Inferior parietal cortex (tissue), 1 donor: ENCODE results near the gene FAM110A.
A peak's percentile ranks its signal among the peaks of the same experiment; 100 is the strongest.
"Not testable (repeated sequence)": the region's sequence is repeated elsewhere in the genome, so short reads cannot be mapped to it uniquely, and the experiment has no call there.

ENCODE experiments used
- DNase-seq: peaks from one replicate; pipeline ENCODE4 v3.0.0-alpha.2; 2016; ENCODE audit errors: extremely low spot score

The FAM110A gene

DNA sequence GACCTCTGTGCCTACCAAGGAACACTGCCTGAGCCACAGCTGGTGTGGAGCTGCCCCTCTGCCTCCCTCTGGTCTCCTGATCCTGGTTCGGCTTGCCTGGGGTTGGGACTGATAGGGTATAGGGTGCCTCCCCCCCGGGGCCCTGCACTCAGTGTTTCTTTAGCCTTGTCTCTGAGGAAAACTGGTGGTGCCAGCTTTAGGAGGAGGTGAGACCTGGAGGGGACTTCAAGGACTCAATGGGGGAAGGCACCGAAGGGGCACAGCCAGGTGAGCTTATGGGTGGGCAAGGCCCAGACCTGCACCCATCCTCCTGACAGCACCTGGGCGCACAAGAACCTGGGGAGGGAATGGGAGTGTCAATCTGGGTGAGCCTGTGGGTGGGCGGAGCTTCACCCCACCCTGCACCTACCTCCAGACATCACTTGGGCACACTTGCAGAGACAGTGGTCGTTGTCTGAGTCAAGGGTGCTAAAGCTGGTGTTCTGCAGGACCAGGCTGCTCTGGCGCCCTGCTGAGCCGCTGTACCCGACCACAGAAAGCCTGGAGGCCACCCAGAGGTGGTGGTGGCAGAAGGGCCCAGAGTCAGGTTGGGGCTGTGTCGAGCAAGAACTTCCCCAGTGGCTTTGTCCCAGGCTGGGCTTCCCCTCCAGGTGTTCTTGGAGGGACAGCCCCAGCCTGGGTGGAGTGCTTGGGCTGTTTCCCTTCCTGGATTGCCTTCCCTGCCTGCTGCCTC lies 40.5 kb downstream of the FAM110A start:
- no peak for DNase-seq

DNA sequence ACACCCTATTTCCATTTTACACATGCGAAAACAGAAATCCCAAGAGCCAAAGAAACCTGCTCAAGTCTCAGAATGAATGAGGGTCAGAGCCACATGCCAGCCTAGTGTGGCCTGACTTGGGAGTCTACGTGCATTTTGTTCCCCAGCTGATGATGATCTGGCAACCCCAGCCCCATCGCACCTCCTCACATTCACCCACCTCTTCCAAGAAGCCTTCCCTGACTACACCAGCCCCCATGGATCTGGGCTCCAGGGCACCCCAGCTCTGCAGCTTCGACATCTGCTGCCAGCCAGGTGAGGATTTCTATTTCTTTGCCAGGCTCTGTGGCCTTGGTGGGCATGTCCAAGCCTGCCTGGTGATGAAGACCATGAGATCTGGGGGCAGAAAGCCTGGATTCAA lies 41.6 kb downstream of the FAM110A start:
- DNase-seq, result no peak

DNA sequence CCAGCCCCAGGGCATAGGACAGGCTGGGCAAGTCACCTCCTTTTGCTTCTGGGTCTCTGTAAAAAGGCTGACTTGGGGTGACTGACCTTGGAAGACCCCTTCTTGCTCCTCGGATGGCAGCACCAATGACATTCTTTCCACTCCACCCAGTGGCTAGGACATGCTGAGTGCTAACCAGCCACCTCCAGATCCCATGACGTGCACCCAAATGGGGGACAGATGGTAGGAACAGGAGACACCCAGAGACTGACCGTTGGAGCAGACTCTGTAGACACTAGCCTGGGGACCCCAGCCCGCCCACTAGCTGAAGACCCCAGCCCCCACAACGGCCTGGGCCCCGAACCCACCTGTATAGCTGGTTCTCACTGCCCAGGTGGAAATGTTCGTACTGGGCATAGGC lies 44.3 kb downstream of the FAM110A start:
- no peak for DNase-seq

DNA sequence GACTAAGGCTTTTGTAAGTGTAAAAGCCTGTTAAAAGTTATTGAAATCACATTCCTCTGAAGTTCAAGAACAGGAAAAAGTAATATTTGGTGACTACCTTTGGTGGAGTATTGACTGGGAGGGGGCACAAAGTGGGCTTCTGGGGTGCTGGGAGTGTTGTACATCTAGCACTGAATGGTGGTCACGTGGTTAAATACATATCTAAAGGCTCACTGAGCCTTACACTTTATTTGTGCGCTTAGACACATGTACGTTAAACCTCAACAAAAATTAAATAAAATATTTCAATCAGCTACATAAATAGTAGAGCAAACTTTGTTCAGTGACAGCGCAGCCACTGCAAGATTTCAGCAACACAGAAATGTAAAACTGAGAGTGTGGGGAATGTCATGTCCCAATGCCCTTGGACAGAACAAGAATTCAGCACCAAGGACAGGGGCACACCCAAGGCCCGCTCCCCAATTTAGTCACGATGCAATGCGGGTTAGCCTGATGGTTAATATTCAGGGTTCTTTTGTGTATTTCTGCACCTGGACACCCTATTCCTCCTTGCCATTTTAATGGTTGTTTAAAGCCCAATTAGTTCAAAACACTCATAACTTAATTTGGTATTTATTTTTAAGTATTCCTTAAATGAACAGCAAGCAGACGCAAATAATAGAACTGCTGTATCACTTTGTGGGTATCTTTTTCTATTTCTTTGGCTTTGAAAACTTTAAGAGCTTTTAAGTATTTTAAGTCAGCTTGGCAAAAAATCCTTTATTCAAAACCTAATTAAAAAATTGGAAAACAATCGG lies 45.2 kb downstream of the FAM110A start:
- DNase-seq, result no peak

DNA sequence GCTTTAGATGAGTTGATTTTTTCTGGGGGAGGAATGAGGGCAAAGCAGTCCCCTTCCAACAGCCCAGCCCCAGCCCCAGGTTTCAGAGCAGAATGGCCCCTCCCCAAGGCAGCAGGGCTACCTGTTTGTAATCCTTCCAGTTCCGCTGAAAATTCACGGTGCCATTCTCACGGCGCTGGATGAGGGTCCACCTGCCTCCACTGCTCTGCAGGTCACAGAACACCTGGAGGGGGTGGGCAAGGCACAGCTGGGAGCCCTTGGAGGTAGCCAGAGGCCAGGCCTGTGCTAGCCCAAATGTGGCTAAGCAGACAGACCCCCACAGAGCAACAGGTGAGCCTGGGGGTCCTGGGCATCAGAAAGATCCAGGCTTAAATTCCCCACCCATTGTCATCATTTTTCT lies 46.1 kb downstream of the FAM110A start:
- DNase-seq, result no peak

DNA sequence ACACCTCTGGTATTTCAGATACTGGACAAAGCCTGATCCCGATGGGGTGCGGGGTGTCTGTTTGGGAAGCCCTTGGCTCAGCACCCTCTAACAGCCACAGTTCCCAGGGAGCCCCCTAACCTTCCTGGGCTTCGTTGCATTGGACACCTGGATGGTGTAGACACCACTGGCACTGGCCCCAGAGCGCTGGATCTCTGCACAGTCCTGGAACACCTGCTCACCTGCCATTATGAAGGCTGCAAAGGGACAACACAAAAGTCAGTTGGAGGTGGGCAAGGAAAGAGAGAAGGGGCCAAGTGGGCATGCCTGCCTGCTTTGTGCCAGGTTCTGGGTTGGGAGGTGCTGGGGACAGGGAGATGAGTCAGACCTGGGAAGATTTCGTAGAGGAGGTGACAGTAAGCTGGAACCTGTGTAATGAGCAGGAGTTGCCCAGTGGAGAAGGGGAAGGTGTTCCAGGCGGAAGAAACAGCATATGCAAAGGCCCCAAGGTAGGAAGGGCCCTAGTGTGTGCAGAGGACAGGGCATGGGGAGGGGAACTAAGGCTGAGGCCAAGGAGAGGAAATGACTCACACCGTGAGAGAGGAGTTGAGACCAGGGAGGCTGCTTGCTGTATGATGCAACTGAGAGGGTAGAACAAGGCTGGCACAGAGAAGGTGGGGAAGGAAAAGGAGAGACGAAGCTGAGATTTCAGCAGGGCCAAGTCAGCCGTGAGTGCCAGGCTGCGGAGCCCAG lies 47.7 kb downstream of the FAM110A start:
- no peak for DNase-seq

DNA sequence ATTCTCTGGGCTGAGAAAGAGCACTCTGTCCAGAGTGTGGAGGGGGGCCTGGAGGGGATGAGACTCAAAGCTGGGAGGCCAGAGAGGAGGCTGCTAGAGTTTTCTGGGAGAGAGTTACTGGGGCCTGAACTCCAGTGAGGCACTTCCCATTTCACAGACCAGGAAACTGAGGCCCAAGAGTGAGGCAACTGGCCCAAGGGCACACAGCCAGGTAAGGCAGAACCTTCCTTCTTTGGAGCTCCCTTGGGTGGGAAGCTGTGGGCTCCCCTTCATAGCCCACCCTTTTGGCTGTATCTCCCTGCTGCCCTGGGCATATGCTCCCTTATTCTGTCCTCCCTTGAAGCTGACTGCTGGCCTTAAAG lies 48.2 kb downstream of the FAM110A start:
- DNase-seq, result no peak

DNA sequence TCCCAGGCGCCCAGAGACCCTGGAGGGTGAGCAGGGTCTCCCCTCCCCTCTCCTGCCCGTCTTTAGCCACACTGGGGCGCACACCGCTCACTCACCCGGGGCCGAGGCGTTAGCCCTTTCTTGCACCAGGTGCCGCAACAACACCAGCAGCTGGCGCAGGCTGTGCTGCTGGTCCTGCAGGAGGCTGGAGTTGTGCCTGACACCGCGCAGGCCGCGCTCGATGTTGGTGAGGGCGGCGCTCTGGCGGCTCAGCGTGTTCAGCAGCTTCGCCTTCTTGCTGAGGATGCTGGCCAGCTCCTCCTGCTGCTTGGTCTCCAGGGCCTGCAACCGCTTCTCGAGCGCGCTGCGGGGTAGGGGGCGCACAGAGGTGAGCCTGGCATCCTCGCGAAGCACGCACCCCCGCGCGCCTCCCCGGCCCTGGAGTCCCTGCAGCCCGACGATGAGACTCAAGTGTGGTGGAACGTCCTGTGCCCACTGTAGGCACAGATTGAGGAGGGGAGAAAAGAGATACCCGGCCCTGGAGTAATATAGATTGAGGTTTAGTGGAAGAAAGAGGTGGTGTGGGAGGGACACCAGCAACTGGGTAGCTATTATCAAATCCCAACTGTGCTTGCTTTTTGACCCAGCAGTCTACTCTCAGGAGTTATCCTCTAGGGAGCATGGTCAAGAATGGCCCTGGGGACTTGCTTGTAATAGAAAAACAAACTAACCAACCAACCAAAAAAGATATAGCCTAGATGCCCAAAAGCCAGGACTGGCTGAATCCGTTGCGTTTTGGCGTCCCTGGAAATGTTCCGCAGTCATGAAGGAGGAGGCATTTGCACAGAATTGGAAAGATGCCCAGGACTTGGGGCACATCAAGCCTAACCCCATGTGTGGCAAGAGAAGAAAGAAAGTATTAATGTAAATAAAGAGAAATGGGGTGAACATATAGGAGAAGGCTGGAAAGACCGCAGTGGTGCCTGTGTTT lies 51.8 kb downstream of the FAM110A start:
- no peak for DNase-seq

DNA sequence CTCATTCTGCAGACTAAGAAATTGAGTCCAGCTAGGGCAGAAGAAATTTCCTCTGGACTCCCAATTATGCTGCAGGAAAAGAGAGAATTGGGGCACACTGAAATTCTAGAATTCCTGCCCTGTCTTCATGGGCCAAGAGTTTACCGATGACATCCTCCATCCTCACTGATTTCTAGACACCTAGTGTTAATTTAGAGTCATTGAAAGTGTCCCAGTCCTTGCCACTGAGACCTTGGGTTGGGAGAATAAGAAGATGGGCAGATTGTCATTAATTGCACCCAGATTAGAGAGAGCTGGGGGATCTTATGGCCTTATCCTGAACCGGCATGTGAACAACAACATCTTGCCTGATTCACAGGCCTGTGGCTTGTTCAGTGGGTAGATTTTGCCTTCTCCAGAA lies 53.6 kb downstream of the FAM110A start:
- no peak for DNase-seq

DNA sequence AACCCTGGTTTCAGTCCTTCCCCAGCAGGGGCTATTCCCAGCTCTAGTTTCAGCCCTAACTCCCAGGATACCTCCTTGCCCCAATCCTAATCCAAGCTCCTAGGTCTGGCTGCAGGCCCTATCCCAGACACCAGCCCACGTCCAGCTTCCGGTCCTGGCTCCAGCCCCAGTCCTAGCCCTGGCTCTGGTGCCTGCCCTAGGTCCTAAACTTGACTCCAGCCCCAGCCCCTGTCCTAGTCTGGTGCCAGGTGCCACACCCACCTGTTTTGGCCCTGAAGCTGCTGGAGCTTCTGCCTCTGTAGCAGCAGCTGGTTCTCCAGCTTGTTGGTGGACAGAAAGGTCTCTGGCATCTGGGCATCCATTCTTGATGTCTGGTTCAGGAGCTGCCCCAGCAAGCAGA lies 54.5 kb downstream of the FAM110A start:
- no peak for DNase-seq

DNA sequence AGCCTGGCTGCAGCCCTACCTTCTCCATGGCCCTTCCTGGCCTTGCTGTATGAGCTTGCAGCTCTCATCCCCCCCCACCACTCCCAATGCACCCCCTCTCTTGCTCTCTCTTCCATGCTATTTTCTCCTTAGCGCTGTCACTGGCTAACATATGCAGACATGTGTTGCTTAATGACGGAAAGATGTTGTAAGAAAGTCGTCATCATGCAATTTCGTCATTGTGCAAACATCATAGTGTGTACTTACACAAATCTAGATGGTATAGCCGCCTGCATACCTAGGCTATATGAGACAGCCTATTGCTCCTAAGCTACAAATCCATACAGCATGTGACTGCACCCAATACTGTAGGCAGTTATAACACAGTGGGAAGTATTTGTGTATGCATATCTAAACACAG lies 55.6 kb downstream of the FAM110A start:
- no peak for DNase-seq

DNA sequence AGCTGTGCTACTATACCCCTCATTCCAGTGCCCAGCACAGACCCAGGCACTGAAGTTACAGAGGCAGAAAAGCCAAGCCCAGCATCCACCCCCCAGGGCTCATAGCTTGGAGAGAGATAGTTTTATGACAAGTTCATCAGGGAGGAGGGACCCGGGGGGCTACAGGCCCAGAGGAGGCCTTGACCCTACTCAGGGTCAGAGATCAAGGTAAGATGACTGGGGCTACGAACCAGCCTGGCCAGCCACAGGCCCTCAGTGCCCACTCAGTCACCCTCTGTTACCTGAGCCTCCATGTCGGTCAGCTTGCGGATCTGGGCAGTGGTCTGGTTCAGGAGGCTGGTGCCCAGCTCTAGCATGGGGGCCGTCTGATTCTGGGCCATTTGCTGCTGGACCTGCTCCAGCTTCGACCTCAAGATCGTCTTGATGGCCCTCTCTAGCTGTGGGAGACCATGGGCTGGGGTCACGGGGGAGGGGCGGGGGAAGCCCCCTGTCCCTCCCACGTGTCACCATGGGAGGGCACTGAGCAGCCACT lies 56.5 kb downstream of the FAM110A start:
- DNase-seq, result no peak

DNA sequence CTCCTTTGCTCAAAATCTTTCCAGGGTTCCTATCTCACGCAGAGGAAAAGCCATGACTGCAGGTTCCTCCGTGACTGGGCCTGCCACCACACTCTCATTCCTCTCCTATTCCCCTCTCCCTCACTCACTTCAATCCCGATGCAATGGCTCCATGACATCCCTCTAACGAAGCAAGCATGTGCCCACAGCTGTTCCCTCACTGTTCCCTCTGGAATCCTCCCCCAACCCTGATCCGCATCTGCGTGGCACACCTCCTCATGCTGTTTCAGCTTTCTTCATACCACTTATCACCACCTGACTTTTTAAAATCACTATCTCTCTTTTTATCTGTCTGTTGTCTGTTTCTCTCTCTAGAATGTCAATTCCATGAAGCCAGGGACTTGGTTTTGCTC lies 57.1 kb downstream of the FAM110A start:
- DNase-seq, result no peak

DNA sequence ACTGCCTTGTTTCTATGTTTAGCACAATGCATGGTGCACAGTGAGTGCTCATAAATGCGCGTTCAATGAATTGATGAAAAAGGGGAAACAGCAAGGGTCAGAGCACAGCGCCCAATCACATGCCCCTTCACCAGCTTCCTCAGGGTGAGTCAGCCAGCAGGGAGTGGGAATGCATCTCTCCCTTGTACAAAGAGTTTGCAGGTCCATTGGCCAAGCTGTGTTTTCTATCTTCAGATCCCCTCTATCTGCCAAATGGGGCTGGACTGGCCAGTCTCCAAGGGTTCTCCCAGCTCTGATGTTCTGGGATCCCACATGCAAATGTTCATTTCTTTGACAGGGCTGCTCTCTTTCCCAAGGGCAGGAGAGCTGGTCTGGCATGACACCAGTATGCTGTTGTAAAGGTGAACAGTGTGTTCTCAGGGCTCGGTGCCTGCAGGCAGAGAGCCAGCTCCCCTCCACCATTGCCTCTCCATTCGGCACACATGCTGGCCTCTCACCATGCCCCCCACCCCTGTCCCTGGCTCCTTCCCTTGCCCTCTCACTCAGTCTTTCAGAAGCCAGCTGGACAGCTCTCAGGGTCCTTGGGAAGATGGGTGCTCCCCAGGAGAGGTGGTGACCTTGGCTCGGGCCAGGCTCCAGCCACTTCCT lies 57.7 kb downstream of the FAM110A start:
- DNase-seq, result peak; percentile 22

DNA sequence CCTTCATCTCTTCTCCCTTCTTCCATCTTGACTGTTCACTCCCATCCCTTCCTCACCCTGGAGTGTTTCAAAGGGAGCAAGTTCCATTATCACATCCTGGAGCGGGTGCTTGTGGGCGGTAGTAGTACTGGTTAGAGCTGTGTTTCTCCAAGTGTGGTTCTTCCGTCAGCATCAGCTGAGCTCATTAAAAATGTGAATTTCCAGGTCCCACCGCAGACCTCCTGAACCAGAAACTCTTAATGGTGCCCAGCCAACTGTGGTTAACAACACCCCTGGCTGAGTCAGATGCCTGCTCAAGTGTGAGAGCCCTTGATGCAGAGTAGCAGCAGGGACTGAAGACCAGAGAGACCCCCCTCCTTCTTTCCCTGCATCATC lies 58.2 kb downstream of the FAM110A start:
- no peak for DNase-seq

DNA sequence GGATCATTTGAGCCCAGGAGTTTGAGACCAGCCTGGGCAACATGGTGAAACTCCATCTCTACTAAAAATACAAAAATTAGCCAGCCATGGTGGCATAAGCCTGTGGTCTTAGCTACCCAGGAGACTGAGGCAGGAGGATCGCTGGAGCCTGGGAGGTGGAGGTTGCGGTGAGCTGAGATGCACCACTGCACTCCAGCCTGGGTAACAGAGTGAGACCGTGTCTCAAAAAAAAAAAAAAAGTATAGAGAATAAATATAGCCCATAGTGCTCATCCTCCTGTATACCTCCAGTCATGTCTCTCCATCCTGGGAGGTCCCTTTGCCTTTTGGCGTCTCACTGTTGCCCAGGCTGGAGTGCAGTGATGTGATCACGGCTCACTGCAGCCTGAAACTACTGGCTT lies 58.9 kb downstream of the FAM110A start:
- not testable (repeated sequence) for DNase-seq
